NT2/D1 (cell line): ENCODE measurements around the gene MAPK11.

ENCODE experiments used
- DNase-seq: peaks from one replicate; pipeline ENCODE4 v3.0.0-alpha.2; 2011; ENCODE audit warnings: low read depth, low spot score
- H3K27me3 ChIP-seq: 2 replicates; pipeline ENCODE4 v1.6.0; 2011; ENCODE audit warnings: mild to moderate bottlenecking; ENCODE audit not compliant: insufficient read length, insufficient read depth
- H3K36me3 ChIP-seq: 2 replicates; pipeline ENCODE4 v1.6.1; 2011; ENCODE audit warnings: mild to moderate bottlenecking, low read length, mixed read lengths; ENCODE audit not compliant: insufficient read depth, insufficient read length
- H3K4me1 ChIP-seq: 2 replicates; pipeline ENCODE4 v1.5.1; 2011; ENCODE audit not compliant: insufficient read depth, insufficient read length
- H3K4me3 ChIP-seq: 2 replicates; pipeline ENCODE4 v1.5.1; 2011; ENCODE audit warnings: low read depth; ENCODE audit not compliant: insufficient read length
- H3K9ac ChIP-seq: 2 replicates; pipeline ENCODE4 v1.6.0; 2011; ENCODE audit warnings: low read depth; ENCODE audit not compliant: insufficient read length
- H3K9me3 ChIP-seq: 2 replicates; pipeline ENCODE4 v1.5.1; 2011; ENCODE audit warnings: mild to moderate bottlenecking, low read length; ENCODE audit not compliant: insufficient read depth
- SUZ12 ChIP-seq: IDR thresholded peaks from 2 replicates; pipeline ENCODE4 v1.6.1; 2011; ENCODE audit not compliant: insufficient read length, insufficient read depth; ENCODE audit errors: extremely low read depth
- YY1 ChIP-seq: IDR thresholded peaks from 2 replicates; pipeline ENCODE4 v1.6.1; 2011; ENCODE audit not compliant: insufficient read length, insufficient read depth
- ZNF274 ChIP-seq: IDR thresholded peaks from 2 replicates; pipeline ENCODE4 v1.6.1; 2011; ENCODE audit warnings: mild to moderate bottlenecking, low read depth, low read length

Gene MAPK11

DNA sequence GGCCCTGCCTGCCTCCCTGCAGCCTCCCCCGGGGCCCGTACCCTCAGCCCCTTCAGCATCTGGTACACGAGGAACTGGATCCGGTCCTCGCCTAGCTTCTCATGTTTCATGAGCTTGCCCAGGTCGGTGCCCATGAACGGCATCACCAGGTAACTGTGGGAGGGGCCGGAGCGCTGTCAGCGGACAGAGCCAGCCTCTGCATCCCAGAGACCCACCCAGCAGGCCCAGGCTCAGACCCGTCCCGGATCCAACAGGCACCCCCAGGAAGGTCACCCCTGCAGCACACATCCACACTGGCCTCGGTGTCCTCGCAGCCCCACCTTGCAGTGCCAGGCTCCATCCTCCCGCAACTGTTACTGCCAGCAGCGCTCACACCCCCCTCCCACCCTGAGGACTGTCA, 13.1 kb downstream of the MAPK11 start:
- Histone ChIP-seq H3K4me3 (no peak overlapping the region), H3K9ac (no peak overlapping the region), H3K36me3 (peaks cover 15% of the 10 kb centered on the region), H3K27me3 (no peaks in the 10 kb centered on the region), H3K9me3 (no peaks in the 10 kb centered on the region), H3K4me1 (peaks cover 11% of the 10 kb centered on the region)
- TF ChIP-seq SUZ12 (no peak), YY1 (no peak), ZNF274 (no peak)
- DNase-seq: no peak

DNA sequence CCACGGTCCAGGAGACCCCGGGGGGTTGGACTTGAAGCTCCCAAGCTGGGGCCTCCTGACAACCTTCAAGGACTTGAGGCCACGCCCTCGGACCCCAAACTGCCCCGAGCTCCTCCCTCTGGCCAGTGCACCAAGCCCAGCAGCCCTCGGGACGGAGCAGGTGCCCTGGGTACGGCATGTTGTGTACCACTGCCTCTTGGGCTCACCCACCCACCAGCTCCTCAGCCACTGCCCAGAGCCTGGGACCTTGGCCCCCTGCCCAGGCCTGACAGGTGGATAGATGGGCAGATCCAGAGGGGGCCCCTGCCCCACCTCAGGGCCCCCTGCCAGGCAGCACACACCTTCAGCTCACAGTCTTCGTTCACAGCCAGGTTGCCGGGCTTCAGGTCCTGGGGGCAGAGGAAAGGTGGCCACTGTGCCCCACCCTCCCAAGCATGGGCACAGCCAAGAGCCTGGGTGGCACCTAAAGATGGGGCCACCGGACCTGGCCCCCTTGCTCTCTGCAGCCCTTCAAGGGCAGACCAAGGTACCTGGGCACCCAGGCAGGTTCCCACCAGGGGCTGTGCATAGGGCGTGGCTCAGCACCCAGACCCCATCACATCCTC, 13.8 kb downstream of the MAPK11 start:
- no peak overlapping the region for H3K4me3 ChIP-seq
- H3K9ac ChIP-seq: no peak overlapping the region
- H3K9me3 ChIP-seq: no peaks in the 10 kb centered on the region
- no peaks in the 10 kb centered on the region for H3K27me3 ChIP-seq
- DNase-seq: no peak
- H3K4me1 ChIP-seq: peaks cover 14% of the 10 kb centered on the region
- H3K36me3 ChIP-seq: peaks cover 15% of the 10 kb centered on the region
- TF ChIP-seq ZNF274: no peak
- TF ChIP-seq SUZ12: no peak
- TF ChIP-seq YY1: no peak

DNA sequence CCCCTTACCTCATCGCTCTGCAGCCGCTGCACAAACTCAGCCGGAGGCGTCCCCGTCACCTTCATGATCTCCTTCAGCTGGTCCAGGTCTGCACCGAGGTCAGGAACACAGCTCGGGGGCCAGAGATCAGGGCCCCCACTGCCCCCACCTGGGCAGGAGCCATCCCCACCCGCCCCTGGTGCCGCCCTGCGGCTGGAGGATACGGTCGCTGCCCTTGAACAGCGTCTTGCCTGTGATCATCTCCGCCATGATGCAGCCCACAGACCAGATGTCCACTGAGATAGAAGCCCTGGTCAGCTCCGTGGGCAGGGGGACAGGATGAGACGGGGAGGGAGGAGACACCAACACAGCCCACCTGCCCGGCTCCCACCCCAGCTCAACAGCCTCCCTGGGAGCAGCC, 14.6 kb downstream of the MAPK11 start:
- no peaks in the 10 kb centered on the region for H3K27me3 ChIP-seq
- peaks cover 15% of the 10 kb centered on the region for H3K36me3 ChIP-seq
- no peak for DNase-seq
- no peak overlapping the region for H3K4me3 ChIP-seq
- no peak overlapping the region for H3K9ac ChIP-seq
- TF ChIP-seq YY1: no peak
- TF ChIP-seq SUZ12: no peak
- no peak for TF ChIP-seq ZNF274
- no peaks in the 10 kb centered on the region for H3K9me3 ChIP-seq
- H3K4me1 ChIP-seq: peaks cover 16% of the 10 kb centered on the region

DNA sequence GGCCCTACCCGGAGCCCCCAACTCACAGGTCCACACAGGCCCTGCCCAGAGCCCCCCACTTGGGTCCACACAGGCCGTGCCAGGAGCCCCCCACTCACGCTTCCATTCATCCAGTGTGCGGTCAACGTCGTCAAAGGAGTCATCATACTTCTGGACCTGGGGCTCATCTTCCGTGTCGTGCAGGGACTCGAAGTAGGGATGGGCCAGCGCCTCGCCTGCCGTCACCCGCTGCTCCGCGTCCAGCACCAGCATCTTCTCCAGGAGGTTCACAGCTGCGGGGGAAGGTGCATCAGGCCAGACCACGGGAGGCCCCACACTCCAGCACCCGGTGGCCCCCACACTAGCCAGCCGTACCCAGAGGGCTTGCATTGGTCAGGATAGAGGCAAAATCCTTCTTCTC, 15.1 kb downstream of the MAPK11 start:
- Histone ChIP-seq H3K9ac (no peak overlapping the region), H3K4me3 (no peak overlapping the region), H3K27me3 (no peaks in the 10 kb centered on the region), H3K9me3 (no peaks in the 10 kb centered on the region), H3K4me1 (peaks cover 19% of the 10 kb centered on the region), H3K36me3 (peaks cover 15% of the 10 kb centered on the region)
- TF ChIP-seq SUZ12 (no peak), ZNF274 (no peak), YY1 (no peak)
- no peak for DNase-seq

DNA sequence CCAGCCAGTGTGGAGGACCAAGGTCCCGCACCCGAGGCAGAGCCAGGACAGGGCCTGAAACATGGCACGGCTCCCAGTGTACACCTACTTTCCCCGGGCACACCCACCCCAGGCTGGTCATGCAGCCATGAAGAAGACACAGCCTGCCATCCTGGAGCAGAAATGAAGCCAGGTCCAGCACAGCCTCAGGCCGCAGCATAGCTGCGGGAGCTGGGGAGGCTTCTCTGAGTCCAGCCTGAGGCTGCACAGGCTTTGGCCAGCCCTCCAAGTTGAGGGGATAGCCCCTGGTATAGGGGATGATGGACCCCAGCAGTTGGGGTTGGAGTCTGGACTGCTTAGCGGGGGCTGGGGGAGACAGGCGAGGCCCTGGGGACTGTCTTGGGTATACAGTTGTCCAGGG, 16.2 kb downstream of the MAPK11 start:
- Histone ChIP-seq H3K27me3 (no peaks in the 10 kb centered on the region), H3K9me3 (no peaks in the 10 kb centered on the region)

DNA sequence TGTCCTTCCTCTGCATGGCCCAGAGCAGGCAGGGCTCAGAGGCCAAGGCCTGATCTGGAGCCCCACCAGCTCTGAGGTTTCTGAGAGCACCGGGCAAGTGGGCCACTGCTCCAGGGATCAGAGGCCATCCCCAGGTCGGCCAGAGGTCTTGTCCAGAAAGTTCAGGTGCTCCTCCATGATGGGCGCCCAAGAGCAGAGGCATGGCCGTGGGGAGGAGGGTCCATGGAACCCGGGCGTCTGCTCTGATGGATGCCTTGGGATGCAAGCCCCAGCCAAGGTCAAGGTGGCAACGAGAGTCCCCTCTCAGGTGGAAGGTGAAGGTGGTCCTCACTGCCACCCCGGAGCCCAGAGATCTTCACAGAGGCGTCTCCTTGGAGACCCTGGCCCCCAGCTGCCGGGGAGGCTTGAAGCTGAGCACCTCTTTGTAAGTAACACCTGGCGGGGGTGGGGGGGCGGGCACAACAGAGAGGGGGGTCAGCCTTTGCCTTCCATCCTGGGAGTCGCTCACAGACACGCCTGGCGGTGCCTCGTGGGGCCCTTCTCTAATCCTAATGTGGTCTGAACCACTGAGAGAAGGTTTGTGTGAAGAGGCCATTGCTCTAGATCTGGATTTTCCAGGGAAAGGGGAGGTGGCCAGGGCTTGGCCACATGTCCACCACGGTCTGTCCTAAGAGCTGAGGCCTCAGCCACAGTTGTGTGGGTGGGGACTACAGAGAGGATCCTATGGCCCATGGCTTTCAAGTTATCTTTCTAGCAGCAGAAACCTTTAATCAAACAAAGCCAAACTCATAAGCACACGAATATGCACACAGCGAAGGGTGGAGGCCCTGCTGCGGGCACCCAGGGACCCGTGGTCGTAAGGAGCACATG, 16.9 kb downstream of the MAPK11 start:
- H3K36me3 ChIP-seq: peaks cover 15% of the 10 kb centered on the region
- H3K27me3 ChIP-seq: no peaks in the 10 kb centered on the region
- H3K9me3 ChIP-seq: no peaks in the 10 kb centered on the region
- no peak overlapping the region for H3K4me3 ChIP-seq
- no peak overlapping the region for H3K9ac ChIP-seq
- peaks cover 19% of the 10 kb centered on the region for H3K4me1 ChIP-seq
- DNase-seq: no peak
- no peak for TF ChIP-seq SUZ12

More for the DNA sequence above, 16.2 kb downstream of the MAPK11 start:
- peaks cover 15% of the 10 kb centered on the region for H3K36me3 ChIP-seq
- no peak overlapping the region for H3K4me3 ChIP-seq
- no peak for TF ChIP-seq SUZ12
- TF ChIP-seq YY1: no peak
- no peak for TF ChIP-seq ZNF274
- H3K4me1 ChIP-seq: peaks cover 22% of the 10 kb centered on the region
- DNase-seq: no peak
- no peak overlapping the region for H3K9ac ChIP-seq

DNA sequence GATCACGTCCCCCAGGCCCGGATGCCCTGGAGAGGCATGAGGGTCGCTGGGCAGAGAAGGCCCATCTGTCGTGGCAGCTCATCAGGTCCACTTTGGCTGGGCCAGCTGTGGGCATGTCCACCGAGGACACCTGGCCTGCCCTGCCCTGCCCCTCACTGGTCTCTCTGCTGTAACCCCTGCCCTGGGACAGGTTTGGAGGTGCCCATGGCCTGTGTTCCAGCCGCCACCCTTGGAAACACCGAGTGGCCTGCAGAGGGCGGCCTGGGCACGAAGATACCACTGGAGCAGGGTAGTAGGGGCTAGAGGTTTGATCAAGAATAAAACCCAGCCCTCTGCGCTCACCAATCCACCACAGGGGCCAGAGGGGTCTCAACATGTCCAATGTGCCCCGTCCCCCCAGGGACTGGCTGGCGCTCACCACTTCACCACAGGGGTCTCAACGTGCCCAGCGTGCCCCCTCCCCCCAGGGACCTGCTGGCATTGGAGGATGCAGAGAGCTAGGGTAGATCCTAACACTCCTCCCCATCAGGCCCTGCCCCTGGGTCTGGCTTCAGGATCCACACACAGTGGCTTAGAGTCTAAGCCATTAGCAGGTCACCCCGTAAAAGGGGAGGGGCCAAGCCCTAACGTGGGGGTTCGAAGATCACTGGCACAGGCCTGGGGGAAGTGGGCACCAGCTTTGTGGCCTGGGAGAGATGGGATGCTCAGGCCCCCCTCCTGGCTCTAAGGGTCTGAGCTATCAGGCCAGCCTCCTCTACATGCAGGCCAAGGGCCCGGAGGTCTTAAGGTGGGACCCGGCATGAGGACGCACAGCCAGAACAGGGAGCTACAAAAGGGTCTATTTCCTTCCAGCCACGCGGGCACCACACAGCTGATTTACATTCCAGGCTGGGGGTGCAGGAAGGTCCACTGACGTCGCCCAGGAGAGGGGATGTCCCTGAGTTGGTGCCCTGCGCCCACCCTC, 17.8 kb downstream of the MAPK11 start:
- DNase-seq: no peak
- Histone ChIP-seq H3K4me1 (peaks cover 19% of the 10 kb centered on the region), H3K36me3 (peaks cover 23% of the 10 kb centered on the region), H3K4me3 (no peak overlapping the region), H3K27me3 (no peaks in the 10 kb centered on the region), H3K9ac (peak overlapping the region; percentile 70), H3K9me3 (no peaks in the 10 kb centered on the region)
- TF ChIP-seq SUZ12: no peak
- no peak for TF ChIP-seq ZNF274
- no peak for TF ChIP-seq YY1
